Stimulated activated CD8-positive, alpha-beta memory T cell treated with anti-CD3 and anti-CD28 coated beads, Interleukin-7, amount 100 ng/mL, for 1 hour (primary cell): ENCODE results near the gene CTNNBL1.
"Not testable (repeated sequence)": the region's sequence is repeated elsewhere in the genome, so short reads cannot be mapped to it uniquely, and the experiment has no call there.

Source experiments
- DNase-seq, 2 donors: peaks; one replicate each; pipeline ENCODE4 v3.0.0-alpha.2; 2020; ENCODE audit warnings: low read depth in 2 of 2

CTNNBL1 gene

DNA sequence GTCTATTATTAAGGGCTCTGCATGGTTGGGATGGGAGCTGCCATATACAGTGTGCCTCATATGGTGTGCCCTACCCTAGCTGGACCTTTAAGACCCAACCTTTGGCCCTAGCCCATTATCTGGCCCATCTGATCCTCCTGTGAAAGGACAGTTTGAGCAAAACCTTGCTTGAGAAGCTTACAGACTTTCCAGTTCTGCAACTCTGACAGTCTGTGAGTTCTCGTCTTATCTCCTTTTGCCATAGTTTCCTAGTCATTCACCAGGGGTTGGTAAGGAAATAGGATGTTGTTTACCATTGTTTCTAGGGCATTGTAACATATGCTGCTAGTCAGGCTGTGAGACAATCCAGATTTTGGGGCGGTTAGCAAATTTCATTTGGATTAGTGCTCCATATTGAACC is 17.2 kb downstream of the CTNNBL1 start:
- DNase-seq, result no peak

DNA sequence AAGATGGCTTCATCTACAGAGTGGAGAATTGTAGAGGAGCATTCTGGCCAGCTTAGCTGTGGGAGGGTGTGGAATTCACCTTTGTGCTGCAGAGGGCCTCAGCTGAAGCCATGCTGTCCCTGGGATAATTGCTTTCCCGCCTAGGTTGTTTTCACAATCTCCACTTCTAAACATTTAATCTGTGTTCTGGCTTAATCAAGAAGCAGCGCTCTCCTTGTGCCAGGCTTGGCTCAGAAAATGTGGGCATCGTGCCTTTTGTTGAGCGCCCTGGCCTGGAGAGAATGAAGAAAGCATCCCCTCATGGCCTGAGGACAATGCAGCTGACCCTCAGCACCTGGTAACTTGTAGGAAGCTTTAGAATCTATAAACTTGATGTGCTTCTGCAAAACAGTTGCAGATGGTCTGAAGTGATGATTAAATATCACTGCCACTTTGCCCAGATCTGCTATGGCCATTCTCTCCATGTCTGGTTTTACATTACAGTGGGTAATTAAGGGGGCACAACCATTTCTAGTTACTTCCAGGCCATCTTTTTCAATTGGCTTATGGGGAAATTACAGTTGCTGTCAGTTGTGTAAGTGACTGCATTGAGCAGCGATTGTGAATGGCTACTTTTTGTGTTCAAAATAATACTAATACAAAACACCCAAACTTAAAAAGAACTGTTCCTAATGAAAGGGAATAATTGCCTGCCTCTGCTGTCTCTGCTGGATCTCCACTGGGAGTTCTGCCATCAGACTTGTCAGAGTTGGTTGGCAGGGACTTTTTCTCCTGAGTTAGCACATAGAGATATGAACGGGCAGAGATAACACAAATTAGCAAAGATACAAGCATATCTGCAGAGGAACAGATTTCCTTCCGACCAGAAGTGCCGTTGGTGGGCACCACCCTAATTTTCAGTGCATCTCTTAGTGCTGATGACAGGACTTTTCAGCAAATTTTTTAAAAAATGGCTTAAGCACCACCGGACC is 18.4 kb downstream of the CTNNBL1 start:
- no peak for DNase-seq

DNA sequence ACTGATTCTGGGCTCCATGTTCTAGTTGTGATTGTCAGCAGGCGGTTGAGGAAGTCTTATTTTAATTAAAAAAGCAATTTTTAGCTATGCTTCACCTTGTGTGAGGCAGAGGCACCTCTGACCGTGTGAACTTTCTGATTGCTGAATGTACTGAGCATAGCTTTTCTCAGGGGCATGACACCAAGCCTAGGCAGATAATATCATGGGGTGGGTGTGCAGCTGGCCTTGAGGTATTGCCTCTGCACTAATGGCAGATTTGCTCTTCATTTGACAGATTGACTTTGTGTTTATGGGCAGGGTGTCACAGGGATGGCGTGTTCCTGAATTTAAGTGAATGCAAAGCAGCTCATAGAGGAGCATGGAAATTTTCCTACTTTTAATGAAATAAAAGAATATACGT is 19.6 kb downstream of the CTNNBL1 start:
- DNase-seq, result no peak

GRCh38 chr20:37714978-37715672 is 21.3 kb downstream of the CTNNBL1 start:
- DNase-seq, result no peak

DNA sequence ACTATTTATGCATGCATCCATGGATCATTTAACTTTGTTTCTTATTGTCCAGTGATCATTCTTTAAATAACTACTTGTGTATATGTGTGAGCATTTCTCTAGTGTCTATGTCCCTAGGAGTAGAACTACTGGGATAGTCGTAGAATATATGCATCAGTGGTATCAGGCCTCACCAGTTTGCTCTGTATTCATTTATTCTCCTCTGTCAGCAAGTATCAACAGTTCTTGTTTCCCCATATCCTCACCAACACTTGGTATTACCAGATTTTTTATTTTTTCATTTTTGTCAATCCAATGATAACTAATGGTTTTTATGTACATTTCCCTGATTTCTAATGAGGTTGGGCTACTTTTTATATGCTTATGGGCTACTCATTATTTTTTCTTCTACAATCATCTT is 27.9 kb downstream of the CTNNBL1 start:
- DNase-seq, result no peak

DNA sequence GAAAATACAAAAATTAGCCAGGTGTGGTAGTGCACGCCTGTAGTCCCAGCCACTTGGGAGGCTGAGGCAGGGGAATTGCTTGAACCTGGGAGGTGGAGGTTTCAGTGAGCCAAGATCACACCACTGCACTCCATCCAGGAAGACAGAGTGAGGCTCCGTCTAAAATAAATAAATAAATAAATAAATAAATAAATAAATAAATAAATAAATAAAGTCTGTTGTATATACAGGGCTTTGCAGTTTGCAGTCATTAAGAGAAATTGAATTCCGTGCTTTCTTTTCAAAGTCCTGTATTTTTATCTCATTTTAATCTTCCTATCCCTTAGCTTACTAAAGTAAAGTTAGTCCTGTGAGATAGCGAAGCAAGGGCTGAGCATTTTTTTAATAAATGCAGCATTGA is 28.5 kb downstream of the CTNNBL1 start:
- not testable (repeated sequence) for DNase-seq

DNA sequence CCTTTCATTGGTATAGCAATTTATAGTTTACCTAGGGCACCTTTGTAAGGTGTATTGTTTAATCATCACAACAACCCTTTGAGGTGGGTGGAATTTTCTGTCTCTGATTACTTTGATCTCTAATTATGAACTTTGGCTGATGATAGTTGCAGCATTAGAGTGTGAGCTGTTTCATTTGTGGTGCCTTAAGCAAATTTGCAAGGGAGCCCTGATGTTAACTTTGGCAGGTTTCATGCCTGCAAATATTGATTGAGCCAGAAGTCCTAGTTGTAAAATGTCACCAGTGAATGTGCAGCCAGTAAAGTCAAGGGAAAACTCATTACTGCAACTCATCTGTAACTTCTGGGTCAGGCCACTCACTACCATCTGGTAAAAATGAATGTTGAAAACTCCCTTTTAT is 29.8 kb downstream of the CTNNBL1 start:
- no peak for DNase-seq

GRCh38 chr20:37725165-37725564 is 31.3 kb downstream of the CTNNBL1 start:
- no peak for DNase-seq

DNA sequence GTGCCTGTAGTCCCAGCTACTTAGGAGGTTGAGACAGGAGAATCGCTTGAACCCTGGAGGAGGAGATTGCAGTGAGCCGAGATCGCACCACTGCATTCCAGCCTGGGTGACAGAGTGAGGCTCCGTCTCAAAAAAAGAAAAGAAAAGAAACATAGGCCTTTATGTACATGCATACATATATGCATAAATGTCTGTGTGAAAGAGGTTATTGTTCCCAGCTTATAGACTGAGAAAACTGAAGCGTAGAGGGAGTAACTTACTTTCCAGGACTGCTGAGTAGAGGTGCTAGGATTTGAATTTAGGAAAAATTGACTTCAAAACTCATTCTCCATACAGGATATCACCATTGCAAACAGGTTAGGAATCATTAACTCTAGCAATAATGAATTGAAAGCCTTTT is 32.0 kb downstream of the CTNNBL1 start:
- no peak for DNase-seq

DNA sequence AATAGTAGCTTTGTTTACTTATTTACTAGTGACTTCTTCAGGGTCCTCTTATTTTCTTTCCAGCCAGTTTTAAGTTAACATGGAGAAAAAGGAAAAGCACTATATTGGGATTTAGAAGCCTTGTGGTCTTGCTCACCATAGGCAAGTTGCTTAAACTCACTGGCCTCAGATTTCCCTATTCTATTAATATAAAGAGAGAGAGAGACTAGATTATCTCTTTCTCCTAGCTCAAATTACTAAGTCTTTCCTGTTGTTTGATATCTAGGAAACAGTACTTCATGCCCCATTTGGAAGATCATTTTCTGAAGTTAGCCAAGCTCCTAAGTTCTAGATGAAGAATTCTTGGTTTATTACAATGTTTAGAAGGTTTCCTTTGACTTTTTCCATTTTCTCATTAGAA is 32.5 kb downstream of the CTNNBL1 start:
- no peak for DNase-seq

DNA sequence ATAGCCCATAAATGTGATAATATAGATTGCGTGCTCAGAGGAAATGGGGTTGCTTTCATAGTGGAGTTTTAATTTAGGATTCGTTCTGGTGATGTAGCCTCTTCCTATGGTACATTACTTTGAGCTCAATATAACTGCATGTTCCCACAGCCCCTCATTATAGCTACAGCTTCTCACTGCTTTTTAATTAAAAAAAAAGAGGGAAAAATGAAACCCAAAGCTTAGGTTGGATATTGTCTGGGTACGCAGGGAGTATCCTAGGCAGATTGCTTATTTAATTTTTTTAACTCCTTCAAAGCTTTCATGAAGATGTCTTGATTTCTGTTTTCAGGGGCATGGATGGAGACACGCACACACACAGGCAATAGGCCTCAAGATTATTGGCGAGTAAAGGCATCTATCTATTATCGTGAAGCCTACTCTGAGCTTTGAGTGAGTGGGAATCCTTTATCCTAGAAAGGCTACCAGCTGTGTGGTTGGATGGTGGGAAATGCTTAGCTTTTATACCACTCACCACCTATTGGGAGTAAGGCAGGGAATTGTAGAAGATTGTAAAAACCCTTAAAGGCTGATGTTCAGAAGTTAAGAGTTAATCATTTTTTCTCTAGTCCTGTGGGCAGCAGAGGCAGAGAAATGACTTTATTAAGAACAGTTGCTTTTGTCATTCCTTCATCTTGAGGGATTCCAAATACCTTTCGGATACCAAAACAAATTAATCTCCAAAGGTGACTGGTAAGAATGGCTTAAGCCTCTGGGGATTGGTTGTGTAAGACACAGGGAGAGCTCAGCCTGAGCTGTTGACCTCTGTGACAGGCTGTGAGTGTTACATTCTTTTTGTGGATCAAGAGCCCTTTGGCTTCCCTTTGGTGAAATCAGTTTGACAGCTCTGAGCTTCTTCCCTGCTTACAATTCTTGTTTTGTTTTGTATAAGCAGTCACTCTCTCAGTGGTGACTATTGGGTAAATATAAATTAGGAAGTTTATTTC is 33.4 kb downstream of the CTNNBL1 start:
- DNase-seq, result no peak

- DNase-seq, result no peak
Observed at GRCh38 chr20:37727957-37728634, 34.3 kb downstream of the CTNNBL1 start.

DNA sequence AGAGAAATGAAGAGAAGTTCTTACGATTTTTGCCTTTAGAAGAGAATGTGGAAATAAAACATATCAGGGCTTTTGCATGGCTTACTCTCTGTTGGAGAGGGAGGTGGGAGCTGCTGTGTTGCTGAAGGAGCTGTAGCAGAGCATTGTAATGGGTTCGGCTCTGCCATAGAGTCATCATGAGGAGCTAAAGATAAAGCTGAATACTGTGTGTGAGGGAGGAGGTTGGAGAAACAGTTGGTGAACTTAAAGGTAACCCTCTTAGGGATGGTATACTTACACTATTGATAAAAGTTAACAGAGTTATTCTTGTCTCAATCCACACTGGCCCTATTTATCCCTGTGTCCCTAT is 34.8 kb downstream of the CTNNBL1 start:
- DNase-seq, result no peak

- DNase-seq, result no peak
Observed at GRCh38 chr20:37729452-37729851, 35.6 kb downstream of the CTNNBL1 start.

- DNase-seq, result no peak
Observed at GRCh38 chr20:37729909-37730308, 36.1 kb downstream of the CTNNBL1 start.

- no peak for DNase-seq
Observed at GRCh38 chr20:37733416-37733815, 39.6 kb downstream of the CTNNBL1 start.

DNA sequence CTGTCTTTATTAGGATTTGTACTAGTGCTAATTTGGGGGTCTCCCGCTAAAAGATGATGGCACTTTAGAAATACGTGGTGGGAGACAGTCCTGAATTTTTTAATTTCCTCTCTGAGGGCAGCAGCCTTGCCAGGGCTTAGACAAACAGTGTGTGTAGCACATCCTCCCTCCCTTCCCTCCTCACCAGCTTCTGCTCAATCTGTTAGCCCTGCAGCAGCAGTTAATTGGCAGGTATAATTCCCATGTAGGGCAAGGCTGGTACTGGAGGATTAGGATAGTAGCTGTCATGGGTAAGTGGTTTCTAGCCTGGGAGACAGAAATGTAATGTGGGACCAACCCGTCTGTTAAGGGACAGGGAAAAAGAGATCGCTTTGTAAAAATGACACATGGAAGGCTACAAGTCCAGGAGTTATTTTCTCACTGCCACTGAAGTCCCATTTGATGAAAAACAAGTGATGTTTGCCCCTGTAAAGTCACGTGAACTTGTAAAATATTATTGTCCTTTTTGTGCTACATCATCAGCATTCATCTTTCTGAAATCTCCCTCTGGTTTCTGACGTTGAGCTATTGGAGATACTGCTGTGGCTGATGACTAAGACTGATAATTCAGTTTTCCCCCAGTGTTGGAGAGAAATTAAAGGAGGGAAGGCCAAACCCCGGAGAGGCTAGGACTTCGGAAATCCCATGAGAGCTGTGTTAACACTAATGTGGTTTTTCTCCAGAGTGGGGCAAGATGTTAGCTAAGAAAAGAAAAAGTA is 40.6 kb downstream of the CTNNBL1 start:
- no peak for DNase-seq

DNA sequence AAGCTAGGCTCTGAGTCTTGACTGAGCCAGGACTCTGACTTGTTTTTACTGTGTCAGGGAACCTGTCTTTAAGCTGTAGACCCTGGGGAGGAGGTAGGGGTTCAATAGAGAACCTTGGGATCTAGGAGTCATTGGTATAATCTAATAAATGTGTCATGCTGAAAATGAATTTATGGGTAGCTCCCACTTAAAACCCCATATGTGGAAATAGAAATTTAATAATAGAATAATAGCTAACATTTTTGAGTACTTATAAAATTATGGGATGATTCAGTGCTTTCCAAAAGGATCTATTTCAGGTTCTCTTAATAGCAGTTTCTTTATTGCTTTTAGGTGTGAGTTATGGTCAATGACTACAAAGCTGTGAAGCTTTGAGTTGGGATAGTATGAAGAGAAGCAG is 41.7 kb downstream of the CTNNBL1 start:
- DNase-seq, result no peak

GRCh38 chr20:37736132-37736531 is 42.3 kb downstream of the CTNNBL1 start:
- no peak for DNase-seq

DNA sequence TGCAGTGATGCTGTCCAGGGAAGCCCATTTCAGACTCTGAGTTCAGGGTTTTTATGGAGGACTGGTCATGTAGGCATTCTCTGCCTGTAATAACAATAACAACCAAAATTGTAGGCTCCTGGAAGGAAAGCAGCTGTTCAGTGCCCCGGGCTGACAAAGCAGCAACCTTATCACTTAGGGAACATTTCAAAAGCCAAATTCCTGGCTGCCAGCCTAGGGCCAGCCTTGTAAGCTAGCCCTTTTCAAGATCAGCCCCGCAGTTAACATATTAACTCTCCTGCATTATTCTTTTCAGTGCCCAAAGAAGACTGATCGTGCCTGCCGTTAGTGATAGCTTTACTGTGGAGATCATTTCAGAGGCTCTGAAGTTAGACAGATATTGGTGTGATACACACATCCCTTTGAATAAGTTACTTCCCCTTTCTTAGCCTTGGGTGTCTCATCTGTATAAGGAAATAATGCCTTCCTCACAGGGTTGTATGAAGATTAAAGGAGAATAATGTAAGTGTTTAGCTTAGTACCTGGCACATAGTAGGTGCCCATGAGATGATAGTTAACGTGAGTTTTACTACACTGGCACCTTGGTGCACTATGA is 44.1 kb downstream of the CTNNBL1 start:
- DNase-seq, result no peak
